Loucy (cell line): ENCODE results near the gene DUS3L.

Experiments
- CTCF ChIP-seq: fragments of 200-600 bp; sonication (generic); conservative IDR thresholded peaks from 2 replicates; pipeline ENCODE4 v1.5.1; 2014; ENCODE audit warnings: mild to moderate bottlenecking, antibody characterized with exemption, low read length
- EZH2phosphoT487 ChIP-seq: fragments of 200-600 bp; IDR thresholded peaks from 2 replicates; pipeline ENCODE4 v1.6.1; 2018; ENCODE audit warnings: antibody characterized with exemption, mild to moderate bottlenecking, moderate library complexity, borderline replicate concordance

GRCh38 chr19:5820785-5821184, 29.8 kb upstream of the DUS3L start:
- TF ChIP-seq CTCF = no peak
- TF ChIP-seq EZH2phosphoT487 = no peak
